ENCODE measurements around the gene LAD1. TPM values are rescaled to one million over a fixed set of nuclear protein-coding genes. Genes with fewer than 3 reads are reported as not detected.

LAD1 gene
- total and polyA plus RNA-seq, 9 of the 15 experiments (the other 6 are each of a cell fraction or from before 2014, with no cell fraction given): 0.31 TPM; not detected in 8

DNA sequence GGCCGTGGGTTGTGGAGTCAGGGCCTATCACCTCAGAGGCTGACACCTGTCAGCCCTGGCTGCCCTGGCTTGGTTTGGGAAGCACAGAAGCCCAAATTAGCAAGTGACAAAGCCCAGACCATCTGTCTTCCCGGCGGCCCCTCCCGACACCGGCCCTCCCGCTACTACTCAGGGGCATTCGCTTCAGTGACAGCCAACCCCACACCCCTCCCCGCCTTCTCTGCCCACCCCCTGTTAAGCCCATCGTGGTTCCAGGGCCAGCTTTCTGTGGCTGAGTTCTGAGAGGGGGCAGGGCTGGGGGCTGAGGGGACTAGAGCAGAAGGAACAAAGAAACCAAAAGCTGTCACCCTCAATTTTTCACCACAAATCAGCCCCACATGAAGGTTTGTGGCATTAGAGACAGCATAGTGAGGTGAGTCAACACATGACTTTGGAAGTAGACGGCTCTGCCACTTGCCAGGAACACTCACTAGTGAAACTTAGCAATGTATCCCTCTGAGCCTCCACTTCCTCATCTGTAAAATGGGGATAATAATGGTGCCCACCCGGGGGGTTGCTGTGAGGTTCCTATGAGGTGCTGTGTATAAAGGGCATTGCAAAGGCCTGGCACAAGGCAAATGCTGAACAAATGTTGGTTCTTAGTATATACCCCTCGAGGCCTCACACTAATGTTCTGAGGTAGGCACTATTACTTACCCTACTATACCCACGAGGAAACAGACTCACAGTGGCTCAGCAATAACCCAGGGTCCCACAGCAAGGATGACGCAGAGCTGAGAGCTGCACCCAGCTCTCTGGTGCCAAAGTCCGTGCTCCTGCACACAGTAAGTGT lies 27.6 kb upstream of the LAD1 start:
- Histone ChIP-seq H3K79me2 (ENCODE audit: control insufficient read depth, insufficient read depth, low read length) (no peaks in the 10 kb centered on the region), H3K4me1 (replicated peaks in 1 of 2; ENCODE audit: control insufficient read depth in 2 of 2, insufficient read depth in 2 of 2, low read length in 2 of 2) (peaks cover 0 to 5% of the 10 kb centered on the region in 2 experiments; a peak in 1 of 5 replicates), H3K9me1 (ENCODE audit: control insufficient read depth, insufficient read depth, low read length) (no peaks in the 10 kb centered on the region), H3K4me3 (no peak overlapping the region), H3K4me2 (ENCODE audit: insufficient read depth, low read length) (no peak overlapping the region), H3K27me3 (ENCODE audit: control insufficient read depth in 2 of 2, insufficient read depth in 2 of 2, low read length in 2 of 2) (peaks cover 37 to 65% of the 10 kb centered on the region in 2 experiments; a peak in 4 of 5 replicates), H3K36me3 (ENCODE audit: control insufficient read depth, insufficient read depth, low read length) (no peaks in the 10 kb centered on the region), H3K9me3 (replicated peaks; ENCODE audit: control insufficient read depth, insufficient read depth, low read depth, low read length) (no peaks in the 10 kb centered on the region), H3K9ac (ENCODE audit: insufficient read depth in 1 of 2, low read depth in 2 of 2, low read length in 2 of 2) (0 out of 4 replicates have a peak overlapping the region, but pooled peaks of 1 of the 2 experiments have one; percentile 43), H4K20me1 (replicated peaks; ENCODE audit: control insufficient read depth, insufficient read depth, low read length) (peaks cover 5% of the 10 kb centered on the region), H3K27ac (ENCODE audit: extremely low read depth, low read depth, low read length) (no peak overlapping the region), H2AFZ (ENCODE audit: low read depth, low read length) (no peak overlapping the region)
- no peak for TF ChIP-seq GABPA (tag; conservative IDR thresholded peaks at IDR 0.05; ENCODE audit: low read depth)
- peak; percentile 78 for TF ChIP-seq RBM25 (IDR thresholded peaks at IDR 0.05; ENCODE audit: low read depth, low read length, severe bottlenecking)
- TF ChIP-seq BCOR (IDR thresholded peaks at IDR 0.05): peak; percentile 44; the same call in 1 of the 2 replicates
- POLR2A ChIA-PET: interaction anchor here (1.6 kb wide), 1 partner anchor 16 kb away, joined by 5 read pairs; no protein-coding TSS in a partner anchor
- FAIRE-seq (no peak), DNase-seq (ENCODE audit: extremely low read depth in 1 of 4, low spot score in 3 of 4) (no peak), ATAC-seq (no peak)
- BruUV-seq (replicated peaks): no TSS peak
- CTCF ChIA-PET (ENCODE audit: low intra/inter-chr PET ratio): no interaction called here
- 2% methylated on average over 15 of the region's 15 CpGs for WGBS (ENCODE audit: insufficient coverage, low coverage, missing lambda C conversion rate)
- intact Hi-C loops (cut with micrococcal nuclease) (no loop called here), in situ Hi-C loops (cut with MboI) (no loop called here)

DNA sequence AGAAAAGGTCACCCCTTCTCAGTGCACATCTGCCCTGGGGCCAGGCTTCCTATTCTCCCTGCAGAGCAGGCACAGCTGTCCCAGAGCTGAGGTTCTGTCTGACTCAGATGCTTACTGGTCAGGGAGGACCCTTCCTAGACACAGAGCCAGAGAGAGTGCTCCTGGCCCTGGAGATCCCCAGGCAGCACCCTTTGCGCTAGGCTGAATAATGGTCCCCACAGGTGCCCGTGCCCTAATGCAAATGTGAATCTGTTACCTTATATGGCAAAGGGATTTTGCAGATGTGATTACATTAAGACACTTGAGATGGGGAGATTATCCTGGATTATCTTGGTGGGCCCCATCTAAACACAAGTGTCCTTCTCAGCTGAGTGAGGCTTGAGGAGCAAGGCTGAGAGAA lies 25.0 kb upstream of the LAD1 start:
- no peak for ATAC-seq
- Histone ChIP-seq H3K27ac (ENCODE audit: extremely low read depth, low read depth, low read length) (no peak overlapping the region), H3K4me2 (ENCODE audit: insufficient read depth, low read length) (no peak overlapping the region), H3K9ac (ENCODE audit: insufficient read depth in 1 of 2, low read depth in 2 of 2, low read length in 2 of 2) (no peak overlapping the region), H4K20me1 (replicated peaks; ENCODE audit: control insufficient read depth, insufficient read depth, low read length) (peaks cover 5% of the 10 kb centered on the region; the same call in 1 of the 2 replicates), H3K36me3 (ENCODE audit: control insufficient read depth, insufficient read depth, low read length) (no peaks in the 10 kb centered on the region), H3K9me1 (ENCODE audit: control insufficient read depth, insufficient read depth, low read length) (peaks cover 8% of the 10 kb centered on the region), H2AFZ (ENCODE audit: low read depth, low read length) (no peak overlapping the region), H3K79me2 (ENCODE audit: control insufficient read depth, insufficient read depth, low read length) (no peaks in the 10 kb centered on the region), H3K4me1 (replicated peaks in 1 of 2; ENCODE audit: control insufficient read depth in 2 of 2, insufficient read depth in 2 of 2, low read length in 2 of 2) (no peaks in the 10 kb centered on the region), H3K9me3 (replicated peaks; ENCODE audit: control insufficient read depth, insufficient read depth, low read depth, low read length) (no peaks in the 10 kb centered on the region), H3K27me3 (ENCODE audit: control insufficient read depth in 2 of 2, insufficient read depth in 2 of 2, low read length in 2 of 2) (peaks cover 32 to 62% of the 10 kb centered on the region in 2 experiments; a peak in 4 of 5 replicates), H3K4me3 (no peak overlapping the region)
- in situ Hi-C loops (cut with MboI): no loop called here
- TF ChIP-seq, protein P1, sequence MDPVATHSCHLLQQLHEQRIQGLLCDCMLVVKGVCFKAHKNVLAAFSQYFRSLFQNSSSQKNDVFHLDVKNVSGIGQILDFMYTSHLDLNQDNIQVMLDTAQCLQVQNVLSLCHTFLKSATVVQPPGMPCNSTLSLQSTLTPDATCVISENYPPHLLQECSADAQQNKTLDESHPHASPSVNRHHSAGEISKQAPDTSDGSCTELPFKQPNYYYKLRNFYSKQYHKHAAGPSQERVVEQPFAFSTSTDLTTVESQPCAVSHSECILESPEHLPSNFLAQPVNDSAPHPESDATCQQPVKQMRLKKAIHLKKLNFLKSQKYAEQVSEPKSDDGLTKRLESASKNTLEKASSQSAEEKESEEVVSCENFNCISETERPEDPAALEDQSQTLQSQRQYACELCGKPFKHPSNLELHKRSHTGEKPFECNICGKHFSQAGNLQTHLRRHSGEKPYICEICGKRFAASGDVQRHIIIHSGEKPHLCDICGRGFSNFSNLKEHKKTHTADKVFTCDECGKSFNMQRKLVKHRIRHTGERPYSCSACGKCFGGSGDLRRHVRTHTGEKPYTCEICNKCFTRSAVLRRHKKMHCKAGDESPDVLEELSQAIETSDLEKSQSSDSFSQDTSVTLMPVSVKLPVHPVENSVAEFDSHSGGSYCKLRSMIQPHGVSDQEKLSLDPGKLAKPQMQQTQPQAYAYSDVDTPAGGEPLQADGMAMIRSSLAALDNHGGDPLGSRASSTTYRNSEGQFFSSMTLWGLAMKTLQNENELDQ (CRISPR knock-in tag; IDR thresholded peaks at IDR 0.05; ENCODE audit: borderline replicate concordance): no peak
- no peak for TF ChIP-seq NFIX (CRISPR knock-in tag; IDR thresholded peaks at IDR 0.05; ENCODE audit: low read depth)
- TF ChIP-seq CHD2 (IDR thresholded peaks at IDR 0.05; ENCODE audit: low read depth, low read length): no peak
- TF ChIP-seq MTA1 (IDR thresholded peaks at IDR 0.05; ENCODE audit: borderline replicate concordance): no peak
- no peak for TF ChIP-seq ZNF384 (IDR thresholded peaks at IDR 0.05; ENCODE audit: low read depth, low read length)
- TF ChIP-seq ZNF143 (CRISPR knock-in tag; IDR thresholded peaks at IDR 0.05): no peak
- TF ChIP-seq FUS (optimal IDR thresholded peaks at IDR 0.05; ENCODE audit: low read depth, low read length): no peak
- no peak for TF ChIP-seq RBM17 (IDR thresholded peaks at IDR 0.05; ENCODE audit: borderline replicate concordance, low read depth, low read length)
- no peak for TF ChIP-seq CC2D1A (IDR thresholded peaks at IDR 0.05)
- POLR2A ChIA-PET: interaction anchor here (0.6 to 0.7 kb wide), 2 partner anchors 349 to 493 kb away, joined by 3 to 5 read pairs; no protein-coding TSS in a partner anchor
- BruUV-seq (replicated peaks): no TSS peak
- DNase-seq (ENCODE audit: extremely low read depth in 1 of 4, low spot score in 3 of 4): no peak
- no peak for FAIRE-seq
- CTCF ChIA-PET (ENCODE audit: low intra/inter-chr PET ratio): no interaction called here
- 29% methylated on average over 2 of the region's 2 CpGs for WGBS (ENCODE audit: insufficient coverage, low coverage, missing lambda C conversion rate)
- intact Hi-C loops (cut with micrococcal nuclease): no loop called here

Measured in K562 (cell line).